ENCODE data around the gene HOMER3. TPM values are rescaled to one million over a fixed set of nuclear protein-coding genes. Genes with fewer than 3 reads are reported as not detected.

The HOMER3 gene
- total RNA-seq, 3 donors from 2014 or later = 34.2 to 62.6 (median 56.6) TPM

GRCh38 chr19:18948075-18948975 is 7.3 kb upstream of the HOMER3 start:
- DNase-seq (ENCODE audit: low spot score in 2 of 2) = no peak
- no peaks in the 10 kb centered on the region for H3K4me1 ChIP-seq
- no peaks in the 10 kb centered on the region for H3K27me3 ChIP-seq
- no peaks in the 10 kb centered on the region for H3K36me3 ChIP-seq
- H3K9me3 ChIP-seq = no peaks in the 10 kb centered on the region
- H3K27ac ChIP-seq = no peak overlapping the region
- H3K4me3 ChIP-seq = no peak overlapping the region
- intact Hi-C loops (cut with DNase I; ENCODE audit: low total_unique reads) = no loop called here
- TF ChIP-seq, protein P1, sequence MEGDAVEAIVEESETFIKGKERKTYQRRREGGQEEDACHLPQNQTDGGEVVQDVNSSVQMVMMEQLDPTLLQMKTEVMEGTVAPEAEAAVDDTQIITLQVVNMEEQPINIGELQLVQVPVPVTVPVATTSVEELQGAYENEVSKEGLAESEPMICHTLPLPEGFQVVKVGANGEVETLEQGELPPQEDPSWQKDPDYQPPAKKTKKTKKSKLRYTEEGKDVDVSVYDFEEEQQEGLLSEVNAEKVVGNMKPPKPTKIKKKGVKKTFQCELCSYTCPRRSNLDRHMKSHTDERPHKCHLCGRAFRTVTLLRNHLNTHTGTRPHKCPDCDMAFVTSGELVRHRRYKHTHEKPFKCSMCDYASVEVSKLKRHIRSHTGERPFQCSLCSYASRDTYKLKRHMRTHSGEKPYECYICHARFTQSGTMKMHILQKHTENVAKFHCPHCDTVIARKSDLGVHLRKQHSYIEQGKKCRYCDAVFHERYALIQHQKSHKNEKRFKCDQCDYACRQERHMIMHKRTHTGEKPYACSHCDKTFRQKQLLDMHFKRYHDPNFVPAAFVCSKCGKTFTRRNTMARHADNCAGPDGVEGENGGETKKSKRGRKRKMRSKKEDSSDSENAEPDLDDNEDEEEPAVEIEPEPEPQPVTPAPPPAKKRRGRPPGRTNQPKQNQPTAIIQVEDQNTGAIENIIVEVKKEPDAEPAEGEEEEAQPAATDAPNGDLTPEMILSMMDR (IDR thresholded peaks at IDR 0.05) = no peak
- no peak for TF ChIP-seq POLR2AphosphoS5 (IDR thresholded peaks at IDR 0.05)
- no peak for TF ChIP-seq POLR2A (IDR thresholded peaks at IDR 0.05)

GRCh38 chr19:18946918-18947317 is 5.9 kb upstream of the HOMER3 start:
- Histone ChIP-seq H3K9me3 (no peaks in the 10 kb centered on the region), H3K27me3 (no peaks in the 10 kb centered on the region), H3K4me1 (no peaks in the 10 kb centered on the region), H3K36me3 (no peaks in the 10 kb centered on the region), H3K27ac (no peak overlapping the region), H3K4me3 (no peak overlapping the region)
- DNase-seq (ENCODE audit: low spot score in 2 of 2) = no peak
- TF ChIP-seq POLR2A (IDR thresholded peaks at IDR 0.05) = no peak
- intact Hi-C loops (cut with DNase I; ENCODE audit: low total_unique reads) = no loop called here

DNA sequence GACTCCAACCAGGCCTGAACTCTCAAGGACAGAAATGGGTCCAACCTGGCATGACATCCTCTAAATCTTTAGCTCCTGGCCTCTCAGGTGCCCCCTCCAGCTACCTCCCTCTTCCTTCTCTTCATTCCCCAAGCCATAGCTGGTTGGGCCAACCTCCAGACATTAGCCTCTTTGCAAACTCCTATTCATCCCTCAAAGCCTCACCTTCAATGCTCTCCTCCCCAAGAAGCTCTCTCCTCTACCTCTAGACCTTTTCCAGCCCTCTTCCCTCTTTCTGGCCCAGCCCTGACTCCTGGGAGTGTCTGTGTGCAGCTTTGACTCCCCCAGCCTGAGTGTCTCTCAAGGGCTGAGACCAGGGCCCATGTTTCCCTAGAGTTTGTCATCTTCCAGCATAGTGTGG is 5.3 kb upstream of the HOMER3 start:
- DNase-seq (ENCODE audit: low spot score in 2 of 2) = no peak
- intact Hi-C loops (cut with DNase I; ENCODE audit: low total_unique reads) = no loop called here
- Histone ChIP-seq H3K27me3 (no peaks in the 10 kb centered on the region), H3K9me3 (no peaks in the 10 kb centered on the region), H3K4me1 (no peaks in the 10 kb centered on the region), H3K4me3 (no peak overlapping the region), H3K36me3 (no peaks in the 10 kb centered on the region), H3K27ac (no peak overlapping the region)
- TF ChIP-seq POLR2A (IDR thresholded peaks at IDR 0.05) (no peak), POLR2AphosphoS5 (IDR thresholded peaks at IDR 0.05) (no peak)
- TF ChIP-seq, protein P1 (IDR thresholded peaks at IDR 0.05) = no peak

GRCh38 chr19:18945297-18945696 is 4.3 kb upstream of the HOMER3 start:
- no peak overlapping the region for H3K4me3 ChIP-seq
- no peaks in the 10 kb centered on the region for H3K9me3 ChIP-seq
- DNase-seq (ENCODE audit: low spot score in 2 of 2) = no peak
- TF ChIP-seq, protein P1 (IDR thresholded peaks at IDR 0.05) = no peak
- no peak for TF ChIP-seq POLR2AphosphoS5 (IDR thresholded peaks at IDR 0.05)
- TF ChIP-seq POLR2A (IDR thresholded peaks at IDR 0.05) = no peak
- intact Hi-C loops (cut with DNase I; ENCODE audit: low total_unique reads) = no loop called here
- no peaks in the 10 kb centered on the region for H3K4me1 ChIP-seq
- no peaks in the 10 kb centered on the region for H3K27me3 ChIP-seq
- no peaks in the 10 kb centered on the region for H3K36me3 ChIP-seq
- no peak overlapping the region for H3K27ac ChIP-seq

GRCh38 chr19:18943465-18943864 is 2.4 kb upstream of the HOMER3 start:
- no peaks in the 10 kb centered on the region for H3K9me3 ChIP-seq
- TF ChIP-seq POLR2A (IDR thresholded peaks at IDR 0.05) = no peak
- TF ChIP-seq, protein P1 (IDR thresholded peaks at IDR 0.05) = no peak
- TF ChIP-seq POLR2AphosphoS5 (IDR thresholded peaks at IDR 0.05) = no peak
- DNase-seq (ENCODE audit: low spot score in 2 of 2) = no peak
- intact Hi-C loops (cut with DNase I; ENCODE audit: low total_unique reads) = no loop called here
- H3K27ac ChIP-seq = no peak overlapping the region
- H3K27me3 ChIP-seq = no peaks in the 10 kb centered on the region
- no peak overlapping the region for H3K4me3 ChIP-seq
- H3K36me3 ChIP-seq = no peaks in the 10 kb centered on the region
- H3K4me1 ChIP-seq = peaks cover 0 to 4% of the 10 kb centered on the region in 2 donors

Measured in breast epithelium (tissue), 4 donors.